HG03571 (cell line): ENCODE data around the gene NUAK1.

Experiments used
- ATAC-seq: cut with Tn5 transposase; IDR thresholded peaks from one replicate; pipeline ENCODE4 v1.9.1; 2021; ENCODE audit not compliant: unreplicated experiment

The NUAK1 gene

GRCh38 chr12:106066051-106066705, 72.6 kb downstream of the NUAK1 start:
- no peak for ATAC-seq

GRCh38 chr12:106065506-106065905, 73.2 kb downstream of the NUAK1 start:
- no peak for ATAC-seq

- ATAC-seq, result no peak
Observed at GRCh38 chr12:106064721-106065021, 74.1 kb downstream of the NUAK1 start.

GRCh38 chr12:106063826-106064720, 74.7 kb downstream of the NUAK1 start:
- no peak for ATAC-seq

GRCh38 chr12:106062693-106063092, 76.1 kb downstream of the NUAK1 start:
- ATAC-seq, result no peak

GRCh38 chr12:106058256-106059182, 80.2 kb downstream of the NUAK1 start:
- no peak for ATAC-seq

- no peak for ATAC-seq
Observed at GRCh38 chr12:106054049-106054448, 84.7 kb downstream of the NUAK1 start.

GRCh38 chr12:106051853-106052531, 86.8 kb downstream of the NUAK1 start:
- no peak for ATAC-seq

GRCh38 chr12:106049546-106049945, 89.2 kb downstream of the NUAK1 start:
- ATAC-seq, result no peak

GRCh38 chr12:106049105-106049504, 89.6 kb downstream of the NUAK1 start:
- no peak for ATAC-seq

- ATAC-seq, result no peak
Observed at GRCh38 chr12:106048676-106049075, 90.1 kb downstream of the NUAK1 start.

GRCh38 chr12:106048016-106048415, 90.7 kb downstream of the NUAK1 start:
- no peak for ATAC-seq

- no peak for ATAC-seq
Observed at GRCh38 chr12:106046947-106047346, 91.8 kb downstream of the NUAK1 start.

- no peak for ATAC-seq
Observed at GRCh38 chr12:106046301-106046846, 92.4 kb downstream of the NUAK1 start.

- ATAC-seq, result no peak
Observed at GRCh38 chr12:106045251-106045674, 93.5 kb downstream of the NUAK1 start.

- no peak for ATAC-seq
Observed at GRCh38 chr12:106044773-106045172, 94.0 kb downstream of the NUAK1 start.

GRCh38 chr12:106042037-106042436, 96.7 kb downstream of the NUAK1 start:
- ATAC-seq, result no peak

GRCh38 chr12:106040521-106040920, 98.2 kb downstream of the NUAK1 start:
- no peak for ATAC-seq

- no peak for ATAC-seq
Observed at GRCh38 chr12:106039646-106040404, 98.9 kb downstream of the NUAK1 start.

- ATAC-seq, result no peak
Observed at GRCh38 chr12:106039242-106039641, 99.5 kb downstream of the NUAK1 start.
